Measurements from ENCODE around the gene DACH1. TPM values are rescaled to one million over a fixed set of nuclear protein-coding genes. Genes with fewer than 3 reads are reported as not detected.

DACH1 gene
- total and polyA plus RNA-seq, 2 donors: 2.5 to 2.7 TPM

DNA sequence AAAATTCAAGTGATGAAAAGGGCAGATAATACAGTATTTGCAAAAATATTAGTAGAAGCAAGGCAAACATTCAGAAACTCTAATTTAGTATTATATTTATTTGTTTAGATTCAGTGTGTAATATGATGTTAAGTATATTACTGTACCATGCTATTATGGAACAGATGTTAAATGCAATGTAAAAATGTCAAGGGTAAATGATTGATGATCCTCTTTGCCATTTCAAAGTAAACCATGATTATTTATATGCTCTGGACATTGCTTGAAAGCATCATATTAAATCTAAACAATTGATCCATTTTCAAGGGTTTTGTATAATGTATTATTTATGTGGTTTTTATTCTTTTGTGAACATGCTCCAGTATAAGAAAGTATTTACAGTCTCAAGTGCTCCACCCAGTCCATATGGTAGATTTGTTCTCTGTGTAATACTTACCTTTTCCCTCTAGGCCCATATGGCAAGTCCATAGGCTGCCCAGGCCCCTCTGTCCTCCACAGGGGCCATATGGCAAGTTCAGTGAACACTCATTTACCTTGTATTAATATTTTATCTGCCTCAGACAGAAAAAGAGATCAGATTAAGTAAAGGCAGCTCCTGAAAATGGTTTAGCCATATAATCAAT is 353.5 kb downstream of the DACH1 start:
- H3K27me3 ChIP-seq (ENCODE audit: control insufficient read depth in 2 of 2, insufficient read depth in 1 of 2, low read length in 1 of 2): no peaks in the 10 kb centered on the region

DNA sequence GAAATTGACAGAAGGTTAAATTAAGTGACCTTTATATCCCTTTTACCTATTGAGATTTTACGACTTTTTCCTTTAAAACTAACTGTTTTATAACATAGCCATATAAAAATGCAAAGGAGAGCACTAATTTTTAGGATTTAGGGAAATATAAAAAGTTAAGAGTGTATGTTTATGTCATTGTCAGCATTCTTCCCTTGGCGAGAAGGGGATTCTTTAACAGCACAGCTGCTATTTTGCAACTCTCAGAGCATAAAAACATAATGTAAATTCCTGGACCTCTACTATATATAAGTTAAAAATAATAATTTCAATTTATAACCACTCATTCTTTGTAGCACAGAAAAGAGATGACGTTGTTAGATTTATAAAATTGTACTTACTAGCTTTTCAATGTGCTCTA is 363.2 kb downstream of the DACH1 start:
- 94% methylated on average over 3 of the region's 3 CpGs for WGBS
- H3K9me3 ChIP-seq (ENCODE audit: control insufficient read depth in 2 of 2, insufficient read depth in 1 of 2, low read length in 1 of 2): no peaks in the 10 kb centered on the region
- H3K4me3 ChIP-seq (ENCODE audit: low read length in 2 of 2): no peak overlapping the region
- no peaks in the 10 kb centered on the region for H3K4me1 ChIP-seq (ENCODE audit: control insufficient read depth in 2 of 2, insufficient read depth in 2 of 2, low read length in 2 of 2)
- H3K27me3 ChIP-seq (ENCODE audit: control insufficient read depth in 2 of 2, insufficient read depth in 1 of 2, low read length in 1 of 2): no peaks in the 10 kb centered on the region
- DNase-seq (ENCODE audit: low read depth in 6 of 9, low spot score in 9 of 9): no peak
- no peak overlapping the region for H3K27ac ChIP-seq (ENCODE audit: low read depth in 1 of 2, low read length in 1 of 2)
- H3K36me3 ChIP-seq (ENCODE audit: control insufficient read depth in 2 of 2, insufficient read depth in 2 of 2, low read length in 1 of 2): no peaks in the 10 kb centered on the region

More for the DNA sequence above, 353.5 kb downstream of the DACH1 start:
- H3K27ac ChIP-seq (ENCODE audit: low read depth in 1 of 2, low read length in 1 of 2): no peak overlapping the region
- no peaks in the 10 kb centered on the region for H3K36me3 ChIP-seq (ENCODE audit: control insufficient read depth in 2 of 2, insufficient read depth in 2 of 2, low read length in 1 of 2)
- no peak overlapping the region for H3K4me3 ChIP-seq (ENCODE audit: low read length in 2 of 2)
- H3K9me3 ChIP-seq (ENCODE audit: control insufficient read depth in 2 of 2, insufficient read depth in 1 of 2, low read length in 1 of 2): no peaks in the 10 kb centered on the region
- no peaks in the 10 kb centered on the region for H3K4me1 ChIP-seq (ENCODE audit: control insufficient read depth in 2 of 2, insufficient read depth in 2 of 2, low read length in 2 of 2)
- no peak for DNase-seq (ENCODE audit: low read depth in 6 of 9, low spot score in 9 of 9)

DNA sequence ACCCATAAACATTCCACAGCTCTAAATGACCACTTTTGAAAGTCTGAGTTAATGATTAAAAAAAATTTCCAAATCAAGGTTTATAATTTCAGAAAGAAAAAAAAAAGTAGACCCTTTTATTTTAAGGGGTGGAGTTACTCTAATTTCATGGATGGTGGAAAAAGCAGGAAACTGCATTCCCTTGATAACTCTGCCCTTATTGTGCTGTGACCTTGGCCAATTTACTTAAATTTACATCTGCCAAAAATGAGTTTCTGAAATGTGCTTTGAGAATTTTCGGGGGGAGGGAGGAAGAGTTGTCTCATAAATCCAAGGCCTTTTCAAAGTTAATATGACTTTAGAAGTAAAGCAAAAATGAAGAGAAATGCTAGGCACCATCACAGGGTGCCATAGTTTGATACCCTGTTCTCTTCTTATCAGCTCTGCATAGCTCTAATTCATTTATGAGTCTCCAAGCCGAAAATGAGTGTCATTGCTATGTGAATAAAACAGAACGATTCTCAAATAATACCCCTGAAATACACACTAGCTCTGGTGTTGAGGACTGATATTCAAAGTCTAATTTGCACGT is 367.0 kb downstream of the DACH1 start:
- Histone ChIP-seq H3K4me1 (ENCODE audit: control insufficient read depth in 2 of 2, insufficient read depth in 2 of 2, low read length in 2 of 2) (no peaks in the 10 kb centered on the region), H3K27ac (ENCODE audit: low read depth in 1 of 2, low read length in 1 of 2) (no peak overlapping the region), H3K27me3 (ENCODE audit: control insufficient read depth in 2 of 2, insufficient read depth in 1 of 2, low read length in 1 of 2) (no peaks in the 10 kb centered on the region), H3K9me3 (ENCODE audit: control insufficient read depth in 2 of 2, insufficient read depth in 1 of 2, low read length in 1 of 2) (no peaks in the 10 kb centered on the region), H3K4me3 (ENCODE audit: low read length in 2 of 2) (no peak overlapping the region), H3K36me3 (ENCODE audit: control insufficient read depth in 2 of 2, insufficient read depth in 2 of 2, low read length in 1 of 2) (no peaks in the 10 kb centered on the region)
- no peak for DNase-seq (ENCODE audit: low read depth in 6 of 9, low spot score in 9 of 9)
- WGBS: 94% methylated on average over 4 of the region's 4 CpGs

DNA sequence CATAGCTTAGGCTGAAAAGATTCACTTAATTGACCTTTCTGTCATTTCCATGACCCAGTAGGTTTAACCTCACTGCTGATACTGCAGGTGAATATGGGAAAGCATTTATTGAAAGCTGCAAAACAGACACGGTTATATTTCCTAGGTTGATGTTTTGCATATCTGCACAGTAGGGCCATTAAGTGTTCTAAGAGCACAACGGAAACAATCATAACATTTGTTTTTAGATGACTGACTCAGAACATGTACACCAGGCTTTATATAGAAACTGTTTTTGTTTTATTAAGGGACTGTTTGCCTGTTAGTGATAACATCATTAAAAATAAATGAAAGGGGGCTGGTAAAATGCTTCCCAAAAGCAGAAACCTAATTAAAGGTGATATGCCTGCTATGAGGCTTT is 367.8 kb downstream of the DACH1 start:
- Histone ChIP-seq H3K36me3 (ENCODE audit: control insufficient read depth in 2 of 2, insufficient read depth in 2 of 2, low read length in 1 of 2) (no peaks in the 10 kb centered on the region), H3K4me3 (ENCODE audit: low read length in 2 of 2) (no peak overlapping the region), H3K4me1 (ENCODE audit: control insufficient read depth in 2 of 2, insufficient read depth in 2 of 2, low read length in 2 of 2) (no peaks in the 10 kb centered on the region), H3K9me3 (ENCODE audit: control insufficient read depth in 2 of 2, insufficient read depth in 1 of 2, low read length in 1 of 2) (no peaks in the 10 kb centered on the region), H3K27me3 (ENCODE audit: control insufficient read depth in 2 of 2, insufficient read depth in 1 of 2, low read length in 1 of 2) (no peaks in the 10 kb centered on the region), H3K27ac (ENCODE audit: low read depth in 1 of 2, low read length in 1 of 2) (no peak overlapping the region)
- no peak for DNase-seq (ENCODE audit: low read depth in 6 of 9, low spot score in 9 of 9)
- WGBS: 97% methylated on average over 2 of the region's 2 CpGs

DNA sequence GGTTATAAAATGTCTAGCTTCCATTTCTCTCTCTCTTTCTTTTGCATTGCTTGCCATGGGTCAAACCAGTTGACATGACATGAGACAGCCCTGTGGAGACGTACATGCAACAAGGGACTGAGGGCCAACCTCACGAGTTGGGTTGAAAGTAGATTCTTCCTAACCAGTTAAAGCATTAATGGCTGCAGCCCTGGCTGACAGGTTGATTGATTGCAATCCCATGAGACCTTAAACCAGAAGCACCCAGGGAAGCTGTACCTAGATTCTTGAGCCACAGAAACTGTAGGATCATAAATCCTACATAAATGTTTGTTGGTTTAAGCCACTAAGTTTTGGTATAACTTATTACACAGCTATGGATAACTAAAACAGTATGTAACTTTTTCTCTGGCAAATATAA is 373.8 kb downstream of the DACH1 start:
- Histone ChIP-seq H3K27me3 (ENCODE audit: control insufficient read depth in 2 of 2, insufficient read depth in 1 of 2, low read length in 1 of 2) (no peaks in the 10 kb centered on the region), H3K27ac (ENCODE audit: low read depth in 1 of 2, low read length in 1 of 2) (no peak overlapping the region), H3K4me3 (ENCODE audit: low read length in 2 of 2) (no peak overlapping the region), H3K4me1 (ENCODE audit: control insufficient read depth in 2 of 2, insufficient read depth in 2 of 2, low read length in 2 of 2) (no peaks in the 10 kb centered on the region), H3K36me3 (ENCODE audit: control insufficient read depth in 2 of 2, insufficient read depth in 2 of 2, low read length in 1 of 2) (no peaks in the 10 kb centered on the region), H3K9me3 (ENCODE audit: control insufficient read depth in 2 of 2, insufficient read depth in 1 of 2, low read length in 1 of 2) (no peaks in the 10 kb centered on the region)
- 96% methylated on average over 2 of the region's 2 CpGs for WGBS
- no peak for DNase-seq (ENCODE audit: low read depth in 6 of 9, low spot score in 9 of 9)

DNA sequence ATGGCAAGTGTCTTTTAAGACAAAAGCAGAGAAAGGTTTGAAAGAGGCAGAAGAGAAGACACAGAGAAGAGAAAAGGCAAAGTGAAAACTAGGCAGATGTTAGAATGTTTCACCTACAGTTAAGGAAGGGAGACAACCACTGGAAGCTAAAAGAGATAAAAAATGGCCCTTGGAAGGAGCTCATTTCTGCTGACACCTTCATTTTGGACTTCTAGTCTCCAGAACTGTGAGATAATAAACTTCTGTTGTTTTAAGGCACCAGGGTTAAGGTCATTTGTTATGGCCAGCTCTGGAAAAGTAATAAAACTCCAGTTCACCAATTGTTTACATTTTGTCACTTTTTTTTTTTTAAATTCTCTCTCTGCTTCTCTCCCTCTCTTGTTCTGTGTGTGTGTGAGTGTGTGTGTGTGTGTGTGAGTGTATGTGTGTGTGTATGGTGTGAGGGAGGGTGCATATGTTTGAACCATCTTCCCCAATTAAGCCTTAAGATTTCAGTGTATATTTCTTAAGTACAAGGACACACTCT is 374.6 kb downstream of the DACH1 start:
- H3K4me1 ChIP-seq (ENCODE audit: control insufficient read depth in 2 of 2, insufficient read depth in 2 of 2, low read length in 2 of 2): no peaks in the 10 kb centered on the region
- no peak for DNase-seq (ENCODE audit: low read depth in 6 of 9, low spot score in 9 of 9)
- no peak overlapping the region for H3K27ac ChIP-seq (ENCODE audit: low read depth in 1 of 2, low read length in 1 of 2)
- no peaks in the 10 kb centered on the region for H3K9me3 ChIP-seq (ENCODE audit: control insufficient read depth in 2 of 2, insufficient read depth in 1 of 2, low read length in 1 of 2)
- H3K27me3 ChIP-seq (ENCODE audit: control insufficient read depth in 2 of 2, insufficient read depth in 1 of 2, low read length in 1 of 2): no peaks in the 10 kb centered on the region
- no peak overlapping the region for H3K4me3 ChIP-seq (ENCODE audit: low read length in 2 of 2)
- H3K36me3 ChIP-seq (ENCODE audit: control insufficient read depth in 2 of 2, insufficient read depth in 2 of 2, low read length in 1 of 2): no peaks in the 10 kb centered on the region

DNA sequence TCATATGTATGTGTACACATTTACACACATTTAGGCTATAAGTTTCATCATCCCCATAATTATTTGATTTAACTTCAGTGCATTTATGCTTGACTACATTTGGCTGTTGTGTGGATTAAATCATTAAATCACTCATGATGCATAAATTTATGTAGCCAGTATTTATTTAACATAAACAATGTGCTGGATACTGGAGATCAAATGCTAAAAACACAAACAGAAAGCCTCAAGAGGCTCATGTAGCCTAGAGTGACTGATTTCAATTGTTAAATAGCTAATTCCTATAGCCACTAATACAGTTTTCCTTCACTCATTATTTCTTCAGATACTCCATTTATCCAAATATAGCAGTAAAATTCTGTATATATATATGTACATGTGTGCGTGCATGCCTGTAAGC is 376.0 kb downstream of the DACH1 start:
- Histone ChIP-seq H3K4me3 (ENCODE audit: low read length in 2 of 2) (no peak overlapping the region), H3K4me1 (ENCODE audit: control insufficient read depth in 2 of 2, insufficient read depth in 2 of 2, low read length in 2 of 2) (no peaks in the 10 kb centered on the region), H3K36me3 (ENCODE audit: control insufficient read depth in 2 of 2, insufficient read depth in 2 of 2, low read length in 1 of 2) (no peaks in the 10 kb centered on the region), H3K27ac (ENCODE audit: low read depth in 1 of 2, low read length in 1 of 2) (no peak overlapping the region), H3K9me3 (ENCODE audit: control insufficient read depth in 2 of 2, insufficient read depth in 1 of 2, low read length in 1 of 2) (no peaks in the 10 kb centered on the region), H3K27me3 (ENCODE audit: control insufficient read depth in 2 of 2, insufficient read depth in 1 of 2, low read length in 1 of 2) (no peaks in the 10 kb centered on the region)
- WGBS: 99% methylated on average over 1 of the region's 1 CpG
- DNase-seq (ENCODE audit: low read depth in 6 of 9, low spot score in 9 of 9): no peak

DNA sequence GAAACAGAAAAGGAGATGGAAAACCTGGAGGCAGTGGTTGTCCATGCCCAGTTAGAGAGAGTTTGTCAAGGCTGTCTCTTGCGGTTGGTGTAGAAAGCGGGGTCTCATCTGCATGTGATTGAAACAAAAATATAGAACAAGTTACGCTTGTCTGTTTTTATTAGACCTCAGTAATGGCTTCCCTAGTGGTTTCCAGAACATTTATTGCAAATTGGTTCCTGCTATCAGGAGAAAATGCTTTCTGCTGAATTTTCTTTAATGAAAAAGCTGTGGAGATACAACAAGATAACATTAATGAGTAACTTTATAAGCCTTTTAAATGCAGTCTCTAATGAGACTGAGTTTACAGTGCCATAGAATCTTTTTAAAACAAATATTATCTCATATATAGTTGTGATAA is 378.0 kb downstream of the DACH1 start:
- Histone ChIP-seq H3K27ac (ENCODE audit: low read depth in 1 of 2, low read length in 1 of 2) (no peak overlapping the region), H3K4me1 (ENCODE audit: control insufficient read depth in 2 of 2, insufficient read depth in 2 of 2, low read length in 2 of 2) (no peaks in the 10 kb centered on the region), H3K4me3 (ENCODE audit: low read length in 2 of 2) (no peak overlapping the region), H3K27me3 (ENCODE audit: control insufficient read depth in 2 of 2, insufficient read depth in 1 of 2, low read length in 1 of 2) (no peaks in the 10 kb centered on the region), H3K9me3 (ENCODE audit: control insufficient read depth in 2 of 2, insufficient read depth in 1 of 2, low read length in 1 of 2) (no peaks in the 10 kb centered on the region), H3K36me3 (ENCODE audit: control insufficient read depth in 2 of 2, insufficient read depth in 2 of 2, low read length in 1 of 2) (no peaks in the 10 kb centered on the region)
- no peak for DNase-seq (ENCODE audit: low read depth in 6 of 9, low spot score in 9 of 9)
- WGBS: 98% methylated on average over 3 of the region's 3 CpGs

DNA sequence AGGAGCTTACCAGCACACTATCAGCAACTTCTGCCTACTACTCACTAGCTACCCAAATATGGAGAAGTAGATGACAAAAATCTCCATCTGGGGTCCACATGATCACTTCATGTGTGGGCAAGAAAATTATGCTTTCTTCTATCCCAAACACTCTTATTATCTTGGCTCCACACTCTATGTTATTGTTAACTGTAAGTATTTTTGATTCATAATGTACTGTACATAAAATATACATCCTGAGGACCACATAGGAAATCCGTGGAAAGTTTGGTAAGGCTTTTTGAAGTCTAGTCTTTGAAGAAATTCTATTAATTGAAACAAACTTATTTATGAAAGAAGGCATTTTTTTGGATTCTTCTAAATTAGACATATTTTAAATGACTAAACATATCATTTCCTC is 378.8 kb downstream of the DACH1 start:
- Histone ChIP-seq H3K27ac (ENCODE audit: low read depth in 1 of 2, low read length in 1 of 2) (no peak overlapping the region), H3K36me3 (ENCODE audit: control insufficient read depth in 2 of 2, insufficient read depth in 2 of 2, low read length in 1 of 2) (no peaks in the 10 kb centered on the region), H3K4me3 (ENCODE audit: low read length in 2 of 2) (no peak overlapping the region), H3K9me3 (ENCODE audit: control insufficient read depth in 2 of 2, insufficient read depth in 1 of 2, low read length in 1 of 2) (no peaks in the 10 kb centered on the region), H3K4me1 (ENCODE audit: control insufficient read depth in 2 of 2, insufficient read depth in 2 of 2, low read length in 2 of 2) (no peaks in the 10 kb centered on the region), H3K27me3 (ENCODE audit: control insufficient read depth in 2 of 2, insufficient read depth in 1 of 2, low read length in 1 of 2) (no peaks in the 10 kb centered on the region)
- WGBS: 95% methylated on average over 1 of the region's 1 CpG
- DNase-seq (ENCODE audit: low read depth in 6 of 9, low spot score in 9 of 9): no peak

All from thymus (tissue), 11 donors.